GM19043 (cell line): ENCODE results near the gene GLUD1.
"Not testable (repeated sequence)": the region's sequence is repeated elsewhere in the genome, so short reads cannot be mapped to it uniquely, and the experiment has no call there.

Source experiments
- ATAC-seq: cut with Tn5 transposase; IDR thresholded peaks from one replicate; pipeline ENCODE4 v1.9.1; 2021; ENCODE audit warnings: low read depth; ENCODE audit not compliant: unreplicated experiment

GLUD1 gene

DNA sequence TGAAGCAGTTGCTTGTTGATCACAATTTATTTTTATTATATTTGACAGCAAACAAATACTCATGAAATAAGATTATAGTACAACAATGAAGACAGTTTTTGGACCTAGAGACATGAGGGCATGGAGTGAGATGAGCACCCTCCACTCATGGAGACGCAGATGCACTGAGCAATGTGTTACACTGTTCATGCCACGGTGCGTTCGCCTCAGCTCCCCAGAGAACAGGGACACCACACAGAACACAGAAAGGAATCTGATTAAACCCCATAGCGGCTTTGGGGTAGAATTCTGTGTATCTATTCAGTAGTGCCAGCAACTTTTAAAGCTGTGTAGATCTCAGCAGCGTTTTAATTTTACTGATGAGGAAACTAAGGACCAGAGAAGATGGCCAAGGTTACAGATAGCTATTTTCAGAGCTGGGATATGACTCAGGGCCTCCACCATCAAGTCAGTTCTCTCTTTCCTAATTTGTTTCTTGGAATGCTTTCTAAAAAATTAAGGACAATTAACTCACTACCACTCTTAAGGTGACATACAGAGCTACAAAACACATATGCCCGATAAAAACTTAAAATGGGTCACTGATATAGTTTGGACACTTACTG is 41.0 kb downstream of the GLUD1 start:
- no peak for ATAC-seq

DNA sequence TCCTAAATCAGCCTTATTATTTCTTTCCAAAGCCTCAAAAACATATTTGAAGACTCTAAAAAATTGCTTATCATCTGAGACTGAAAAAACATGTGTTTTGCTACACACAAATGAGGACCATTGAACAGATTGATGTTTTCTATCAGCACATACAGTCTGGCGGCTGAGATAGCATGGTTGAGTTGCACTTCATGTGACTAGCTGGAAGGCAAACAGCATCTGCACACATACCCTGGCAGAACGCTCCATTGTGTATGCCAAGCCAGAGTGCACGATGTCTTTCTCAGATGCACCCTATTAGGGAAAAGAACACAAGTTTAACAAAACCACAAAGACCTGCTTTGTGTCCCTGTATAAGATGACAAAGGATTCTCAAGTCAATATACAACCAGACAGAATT is 41.5 kb downstream of the GLUD1 start:
- ATAC-seq, result no peak

DNA sequence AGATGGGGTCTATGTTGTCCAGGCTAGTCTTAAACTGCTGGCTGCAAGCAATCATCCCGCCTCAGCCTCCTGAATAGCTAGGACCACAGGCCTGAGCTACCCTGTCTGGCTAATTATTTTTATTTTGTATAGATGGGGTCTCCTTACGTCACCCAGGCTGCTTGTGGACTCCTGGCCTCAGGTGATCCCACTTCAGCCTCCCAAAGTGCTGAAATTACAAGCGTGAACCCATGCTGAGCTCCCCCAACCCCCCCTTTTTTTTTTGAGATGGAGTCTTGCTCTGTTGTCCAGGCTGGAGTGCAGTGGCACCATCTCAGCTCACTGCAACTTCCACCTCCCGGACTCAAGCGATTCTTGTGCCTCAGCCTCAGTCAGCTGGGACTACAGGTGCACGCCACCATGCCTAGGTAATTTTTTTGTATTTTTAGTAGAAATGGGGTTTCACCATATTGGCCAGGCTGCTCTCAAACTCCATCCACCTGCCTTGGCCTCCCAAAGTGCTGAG is 49.2 kb downstream of the GLUD1 start:
- ATAC-seq, result no peak

DNA sequence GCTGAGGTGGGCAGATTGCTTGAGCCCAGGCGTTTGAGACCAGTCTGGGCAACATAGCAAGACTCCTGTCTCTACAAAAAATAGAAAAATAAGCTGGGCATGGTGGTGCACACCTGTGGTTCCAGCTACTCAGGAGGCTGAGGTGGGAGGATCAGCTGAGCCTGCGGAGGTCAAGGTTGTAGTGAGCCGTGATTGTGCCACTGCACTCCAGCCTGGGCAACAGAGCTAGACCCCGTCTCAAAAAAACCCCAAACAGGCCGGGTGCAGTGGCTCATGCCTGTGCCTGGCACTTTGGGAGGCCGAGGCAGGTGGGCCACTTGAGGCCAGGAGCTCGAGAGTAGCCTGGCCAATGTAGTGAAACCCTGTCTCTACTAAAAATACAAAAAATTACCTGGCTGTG is 51.1 kb downstream of the GLUD1 start:
- ATAC-seq, result not testable (repeated sequence)

DNA sequence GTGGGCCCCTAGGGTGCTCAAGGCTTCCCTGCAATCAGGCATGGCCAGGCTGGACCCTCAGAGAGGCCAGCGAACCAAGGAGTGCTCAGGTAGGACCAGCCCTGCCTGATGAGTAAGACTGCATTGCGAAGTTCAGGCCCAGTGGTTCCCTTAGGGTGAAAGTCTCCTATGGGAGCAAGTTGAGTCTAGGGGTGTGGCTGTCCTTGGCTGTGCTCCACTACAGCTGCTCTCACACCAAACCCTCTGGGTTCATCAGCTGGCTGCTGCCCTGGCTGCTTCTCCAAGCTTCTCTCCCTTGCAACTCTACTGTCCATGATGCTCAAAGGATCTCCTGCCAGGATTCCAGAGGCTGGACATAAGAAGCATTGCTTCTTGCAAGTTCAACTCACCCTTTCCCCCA is 55.9 kb downstream of the GLUD1 start:
- ATAC-seq, result no peak

DNA sequence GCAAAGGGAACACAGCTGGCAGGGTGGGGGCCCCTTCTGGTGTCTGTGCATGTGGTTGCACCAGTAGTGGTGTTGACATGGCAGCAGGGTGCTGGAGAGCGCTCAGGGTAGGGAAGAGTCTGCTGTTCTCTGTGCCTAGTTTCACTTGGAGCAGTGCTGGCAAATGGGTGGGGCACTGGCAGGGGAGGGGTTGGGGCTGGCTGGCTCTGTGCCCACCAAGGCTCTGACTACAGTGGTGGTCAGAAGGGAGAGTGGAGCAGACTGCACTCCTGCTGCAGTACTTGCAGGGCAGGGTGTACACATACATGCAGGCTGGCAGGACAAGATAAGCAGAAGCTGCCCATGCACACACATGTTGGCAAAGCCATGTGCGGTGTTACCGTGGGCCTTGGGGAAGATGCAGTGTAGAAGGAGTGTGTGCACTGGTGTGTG is 56.3 kb downstream of the GLUD1 start:
- ATAC-seq, result no peak

DNA sequence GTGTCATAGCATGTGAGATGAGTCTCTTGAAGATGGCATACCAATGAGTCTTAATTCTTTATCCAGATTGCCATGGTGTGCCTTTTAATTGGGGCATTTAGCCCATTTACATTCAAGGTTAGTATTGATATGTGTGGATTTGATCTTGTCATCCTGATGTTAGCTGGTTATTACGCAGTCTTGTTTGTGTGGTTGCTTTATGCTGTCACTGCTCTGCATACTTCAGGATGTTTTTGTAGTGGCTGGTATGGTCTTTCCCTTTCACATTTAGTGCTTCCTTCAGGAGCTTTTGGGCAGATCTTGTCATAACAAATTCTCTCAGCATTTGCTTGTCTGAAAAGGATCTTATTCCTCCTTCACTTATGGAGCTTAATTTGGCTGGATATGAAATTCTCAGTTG is 58.0 kb downstream of the GLUD1 start:
- ATAC-seq, result no peak

DNA sequence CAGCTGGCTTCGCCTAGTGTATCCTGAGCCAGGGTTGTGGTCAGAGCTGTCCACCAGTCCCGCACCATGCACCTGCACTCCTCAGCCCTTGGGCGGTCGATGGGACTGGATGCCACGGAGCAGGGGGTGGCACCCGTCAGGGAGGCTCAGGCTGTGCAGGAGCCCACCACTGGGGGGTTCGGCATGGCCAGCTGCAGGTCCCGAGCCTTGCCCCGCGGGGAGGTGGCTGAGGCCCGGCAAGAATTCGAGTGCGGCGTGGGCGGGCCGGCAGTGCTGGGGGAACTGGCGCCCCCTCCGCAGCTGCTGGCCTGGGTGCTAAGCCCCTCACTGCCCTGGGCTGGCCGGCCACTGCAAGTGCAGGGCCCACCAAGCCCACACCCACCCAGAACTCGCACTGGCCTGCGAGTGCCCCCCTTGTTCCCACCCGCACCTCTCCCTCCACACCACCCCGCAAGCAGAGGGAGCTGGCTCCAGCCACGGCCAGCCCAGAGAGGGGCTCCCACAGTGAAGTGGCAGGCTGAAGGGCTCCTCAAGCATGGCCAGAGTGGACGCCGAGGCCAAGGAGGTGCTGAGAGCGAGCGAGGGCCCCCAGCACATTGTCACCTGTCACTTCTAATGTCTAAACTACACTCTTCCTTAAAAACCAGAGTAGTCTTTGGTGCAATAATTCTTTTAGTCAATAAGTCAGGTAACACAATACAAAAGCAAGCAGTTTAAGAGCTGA is 63.6 kb downstream of the GLUD1 start:
- no peak for ATAC-seq

DNA sequence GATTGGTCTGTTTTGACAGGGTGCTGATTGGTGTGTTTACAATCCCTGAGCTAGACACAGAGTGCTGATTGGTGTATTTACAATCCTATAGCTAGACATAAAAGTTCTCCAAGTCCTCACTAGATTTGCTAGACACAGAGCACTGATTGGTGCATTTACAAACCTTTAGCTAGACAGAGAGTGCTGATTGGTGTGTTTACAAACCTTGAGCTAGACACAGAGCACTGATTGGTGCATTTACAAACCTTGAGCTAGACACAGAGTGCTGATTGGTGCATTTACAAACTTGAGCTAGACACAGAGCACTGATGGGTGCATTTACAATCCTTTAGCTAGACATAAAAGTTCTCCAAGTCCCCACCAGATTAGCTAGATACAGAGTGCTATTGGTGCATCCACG is 64.2 kb downstream of the GLUD1 start:
- ATAC-seq, result not testable (repeated sequence)

DNA sequence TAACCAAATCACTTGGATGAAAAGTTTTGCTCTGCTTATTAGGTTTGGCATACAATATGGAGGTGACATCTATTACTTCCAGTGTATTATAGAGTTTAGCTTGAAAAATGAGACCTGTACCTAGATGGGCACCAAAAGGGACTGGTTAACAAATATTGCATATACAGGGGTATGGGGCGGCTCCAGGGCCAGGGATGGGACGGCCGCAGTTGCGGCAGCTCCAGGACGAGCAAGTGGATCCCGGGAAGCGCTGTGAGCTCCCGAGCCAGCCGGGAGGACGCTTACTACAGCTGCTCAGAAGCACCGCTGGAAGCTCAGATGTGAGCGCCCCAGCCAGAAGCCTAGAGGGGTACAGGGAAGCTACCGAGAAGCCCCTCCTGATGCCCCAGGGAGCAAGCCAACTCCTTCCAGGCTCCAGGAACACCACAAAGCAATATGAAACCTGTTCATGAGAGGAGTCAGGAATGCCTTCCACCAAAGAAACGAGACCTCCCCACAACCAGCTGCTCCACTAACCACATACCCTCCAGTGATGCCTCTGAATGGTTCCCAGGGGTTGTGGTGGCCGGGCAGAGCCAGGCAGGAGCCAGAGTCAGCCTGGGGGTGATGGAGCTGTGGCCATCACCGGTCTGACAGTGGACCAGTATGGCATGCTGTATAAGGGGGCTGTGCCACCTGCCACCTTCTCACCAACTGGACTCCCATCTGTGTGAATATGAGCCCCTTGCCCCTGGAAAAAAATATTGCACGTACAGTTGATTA is 67.7 kb downstream of the GLUD1 start:
- not testable (repeated sequence) for ATAC-seq

DNA sequence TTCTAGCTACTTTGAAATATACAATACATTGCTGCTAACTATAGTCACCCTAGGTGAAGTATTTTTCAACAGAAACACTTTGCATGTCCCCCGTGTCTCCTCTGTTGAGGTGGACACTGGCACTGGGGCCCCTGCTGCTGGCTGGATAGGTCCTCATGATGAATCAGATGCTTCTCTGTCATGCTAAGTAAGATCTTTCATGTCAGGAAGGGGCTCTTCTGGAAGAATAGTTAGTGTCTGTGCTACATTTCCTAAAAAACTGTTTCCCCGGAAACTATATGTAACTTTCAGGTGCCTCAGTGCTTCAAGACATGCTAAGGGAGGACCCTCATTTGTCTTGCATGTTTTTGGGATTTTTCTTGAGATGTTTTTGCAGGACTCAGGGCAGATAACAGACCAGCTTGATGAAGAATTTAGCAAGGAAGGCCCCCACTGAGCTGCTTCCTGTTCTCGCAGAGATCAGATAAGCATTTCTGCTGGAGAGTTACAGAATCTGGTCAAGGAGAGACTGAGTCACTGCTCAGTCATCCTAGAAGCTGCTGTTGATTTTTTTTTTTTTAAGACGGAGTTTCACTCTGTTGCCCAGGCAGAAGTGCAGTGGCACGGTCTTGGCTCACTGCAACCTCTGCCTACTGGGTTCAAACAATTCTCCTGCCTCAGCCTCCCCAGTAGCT is 69.2 kb downstream of the GLUD1 start:
- ATAC-seq, result not testable (repeated sequence)

DNA sequence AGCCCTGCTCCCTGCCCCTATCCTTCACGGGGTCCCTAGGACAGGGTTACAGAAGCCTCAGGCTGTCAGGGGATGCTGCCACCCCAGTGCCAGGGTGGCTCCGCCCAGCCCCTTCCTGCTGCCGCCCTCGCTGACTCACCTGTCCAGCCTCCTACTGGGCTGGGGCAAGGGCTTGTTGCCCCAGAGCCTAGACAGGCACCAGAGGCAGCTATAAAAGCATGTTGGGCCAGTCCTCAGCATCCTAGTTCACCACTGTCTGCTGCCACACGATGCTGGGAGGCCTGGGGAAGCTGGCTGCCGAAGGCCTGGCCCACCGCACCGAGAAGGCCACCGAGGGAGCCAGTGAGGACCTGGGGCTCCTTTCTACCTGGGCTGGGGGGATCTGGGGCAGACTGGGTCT is 74.6 kb downstream of the GLUD1 start, which contains the start of gene FAM25A:
FAM25A (plus strand) TSS at position 239 of the 400 bp plus-strand sequence; CDS start at position 270, 31 bp downstream.
- not testable (repeated sequence) for ATAC-seq

DNA sequence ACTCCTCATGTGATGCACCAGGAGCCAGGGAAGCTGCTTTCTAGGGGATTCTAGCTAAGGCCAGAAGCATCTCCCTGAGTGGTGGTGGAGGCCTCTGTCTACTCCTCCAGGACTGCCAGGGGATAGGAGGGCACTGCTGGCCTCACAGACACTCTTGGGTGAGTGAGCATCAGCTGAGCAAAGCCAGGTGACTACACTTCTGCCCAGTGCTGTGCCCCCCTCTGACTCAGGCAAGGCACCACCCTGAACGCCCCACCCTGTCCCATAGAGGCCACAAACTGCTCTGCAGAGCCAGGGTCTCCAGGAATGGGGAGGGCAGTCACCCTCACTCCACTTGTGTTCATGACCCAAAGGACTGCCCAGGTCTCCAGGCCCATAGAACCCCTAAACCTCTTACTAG is 75.1 kb downstream of the GLUD1 start:
- ATAC-seq, result not testable (repeated sequence)

DNA sequence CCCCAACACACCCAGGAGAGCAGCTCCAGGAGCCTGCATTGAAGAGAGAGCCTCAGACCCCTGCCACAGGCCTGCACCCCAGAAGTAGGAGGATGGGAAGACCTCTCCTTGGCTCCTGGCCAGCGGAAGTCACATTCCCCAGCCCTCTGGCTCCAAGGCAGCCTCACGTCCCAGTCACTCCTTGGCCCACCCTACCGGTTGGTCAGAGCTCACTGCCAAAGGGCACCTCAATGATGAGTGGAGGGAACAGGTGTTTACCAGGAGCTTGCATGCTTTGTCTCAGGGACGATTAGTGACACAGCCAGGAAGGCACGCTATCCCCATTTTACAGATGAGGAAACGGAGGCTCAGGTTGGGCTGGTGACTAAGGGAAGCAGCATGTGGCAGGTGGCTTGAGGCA is 75.6 kb downstream of the GLUD1 start:
- ATAC-seq, result not testable (repeated sequence)

DNA sequence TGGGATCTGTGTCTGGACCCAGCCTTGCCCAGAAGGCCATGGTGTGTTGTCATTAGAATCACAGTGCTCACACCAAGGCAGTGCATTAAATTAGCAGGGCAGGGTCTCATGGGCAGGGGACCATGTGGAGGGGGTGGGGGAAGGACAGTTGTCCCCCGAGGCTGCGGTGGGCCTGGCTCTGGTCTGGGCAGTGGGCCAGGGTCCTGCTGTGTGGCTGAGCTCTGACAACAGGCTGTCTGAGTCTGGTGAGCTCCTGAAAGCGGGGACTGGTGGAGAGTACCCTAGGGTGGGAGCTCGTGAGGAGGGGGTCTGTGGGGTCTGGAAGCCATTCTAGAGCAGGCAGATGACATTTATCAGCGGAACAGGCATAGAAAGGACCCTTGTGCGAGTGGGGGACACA is 76.5 kb downstream of the GLUD1 start:
- ATAC-seq, result not testable (repeated sequence)

DNA sequence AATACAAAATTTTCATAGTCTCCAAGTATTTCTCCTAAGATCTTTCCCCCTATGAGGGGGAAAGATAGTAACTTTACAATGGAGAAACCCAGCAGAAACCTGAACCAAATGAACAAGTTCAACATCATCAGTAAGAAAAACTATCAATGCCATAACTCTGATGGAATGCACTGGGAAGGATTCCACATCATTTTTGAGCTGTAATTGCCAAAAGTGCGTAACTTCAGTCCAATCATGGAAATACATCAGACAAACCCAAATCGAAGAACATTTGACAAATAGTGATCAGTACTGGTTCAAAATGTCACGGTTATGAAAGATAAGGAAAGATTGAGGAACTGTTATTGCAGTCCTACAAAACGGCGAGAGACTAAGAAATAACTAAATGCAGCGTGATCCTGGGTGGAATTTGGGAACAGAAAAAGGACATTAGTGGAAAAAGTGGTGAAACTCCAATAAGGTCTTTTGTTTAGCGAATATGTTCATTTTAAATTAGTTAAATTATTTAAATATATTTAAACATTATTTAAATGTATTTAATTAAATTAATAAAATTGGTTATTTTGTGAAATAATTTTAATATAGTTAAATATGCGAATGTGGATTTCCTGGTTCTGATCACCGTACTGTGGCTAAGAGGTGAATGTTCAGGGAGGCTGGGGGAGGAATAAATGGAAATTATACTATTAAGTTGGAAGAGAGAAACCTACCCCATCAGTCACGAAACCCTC is 79.5 kb downstream of the GLUD1 start:
- ATAC-seq, result not testable (repeated sequence)

DNA sequence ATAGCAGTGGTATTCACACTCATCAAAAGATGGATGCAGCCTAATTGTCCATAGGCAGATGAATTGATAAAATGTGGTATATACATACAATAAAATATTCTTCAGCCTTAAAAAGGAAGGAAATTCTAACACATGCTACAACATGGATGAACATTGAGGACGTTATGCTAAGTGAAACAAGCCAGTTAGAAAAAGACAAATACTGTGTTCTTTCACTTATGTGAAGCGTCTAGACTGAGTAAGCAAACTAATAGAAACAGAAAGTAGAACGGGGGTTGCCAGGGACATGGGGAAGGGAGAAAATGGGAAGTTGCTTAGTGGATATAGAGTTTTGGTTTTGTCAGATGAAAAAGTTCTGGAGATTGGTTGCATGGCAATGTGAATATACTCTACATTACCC is 81.1 kb downstream of the GLUD1 start:
- not testable (repeated sequence) for ATAC-seq

DNA sequence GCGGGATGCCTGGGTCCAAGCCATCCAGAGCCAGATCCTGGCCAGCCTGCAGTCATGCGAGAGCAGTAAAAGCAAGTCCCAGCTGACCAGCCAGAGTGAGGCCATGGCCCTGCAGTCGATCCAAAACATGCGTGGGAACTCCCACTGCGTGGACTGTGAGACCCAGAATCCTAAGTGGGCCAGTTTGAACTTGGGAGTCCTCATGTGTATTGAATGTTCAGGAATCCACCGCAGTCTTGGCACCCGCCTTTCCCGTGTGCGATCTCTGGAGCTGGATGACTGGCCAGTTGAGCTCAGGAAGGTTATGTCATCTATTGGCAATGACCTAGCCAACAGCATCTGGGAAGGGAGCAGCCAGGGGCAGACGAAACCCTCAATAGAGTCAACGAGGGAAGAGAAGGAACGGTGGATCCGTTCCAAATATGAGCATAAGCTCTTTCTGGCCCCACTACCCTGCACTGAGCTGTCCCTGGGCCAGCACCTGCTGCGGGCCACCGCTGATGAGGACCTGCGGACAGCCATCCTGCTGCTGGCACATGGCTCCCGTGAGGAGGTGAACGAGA is 85.4 kb downstream of the GLUD1 start:
- ATAC-seq, result not testable (repeated sequence)

DNA sequence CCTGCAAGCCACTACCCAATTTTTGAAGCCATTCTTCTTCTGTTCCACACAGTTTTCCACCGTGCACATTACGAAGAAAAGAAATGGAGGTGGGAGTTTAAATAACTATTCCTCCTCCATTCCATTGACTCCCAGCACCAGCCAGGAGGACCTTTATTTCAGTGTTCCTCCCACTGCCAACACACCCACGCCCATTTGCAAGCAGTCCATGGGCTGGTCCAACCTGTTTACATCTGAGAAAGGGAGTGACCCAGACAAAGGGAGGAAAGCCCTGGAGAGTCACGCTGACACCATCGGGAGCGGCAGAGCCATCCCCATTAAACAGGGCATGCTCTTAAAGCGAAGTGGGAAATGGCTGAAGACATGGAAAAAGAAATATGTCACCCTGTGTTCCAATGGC is 86.3 kb downstream of the GLUD1 start:
- ATAC-seq, result not testable (repeated sequence)

DNA sequence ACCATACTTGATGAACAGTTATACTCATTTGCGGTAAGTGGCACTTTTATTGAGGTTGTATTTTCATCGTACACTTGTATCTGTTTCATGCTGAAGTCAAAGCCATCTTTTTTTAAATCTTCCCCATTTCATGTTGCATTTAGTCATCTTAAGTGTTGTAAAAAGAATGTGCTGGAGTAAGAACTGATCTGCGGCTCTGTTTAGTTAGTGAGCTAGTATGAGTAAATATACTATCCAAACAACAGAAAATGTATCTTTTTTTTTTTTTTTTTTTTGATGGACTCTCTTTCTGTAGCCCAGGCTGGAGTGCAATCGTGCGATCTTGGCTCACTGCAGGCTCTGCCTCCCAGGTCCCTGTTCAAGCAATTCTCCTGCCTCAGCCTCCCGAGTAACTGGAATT is 87.0 kb downstream of the GLUD1 start:
- not testable (repeated sequence) for ATAC-seq
